ENCODE data around the gene KLHL11.
"Not testable (repeated sequence)": the region's sequence is repeated elsewhere in the genome, so short reads cannot be mapped to it uniquely, and the experiment has no call there.

The KLHL11 gene

GRCh38 chr17:41882756-41883155 lies 17.5 kb upstream of the KLHL11 start:
- no peak for DNase-seq

DNA sequence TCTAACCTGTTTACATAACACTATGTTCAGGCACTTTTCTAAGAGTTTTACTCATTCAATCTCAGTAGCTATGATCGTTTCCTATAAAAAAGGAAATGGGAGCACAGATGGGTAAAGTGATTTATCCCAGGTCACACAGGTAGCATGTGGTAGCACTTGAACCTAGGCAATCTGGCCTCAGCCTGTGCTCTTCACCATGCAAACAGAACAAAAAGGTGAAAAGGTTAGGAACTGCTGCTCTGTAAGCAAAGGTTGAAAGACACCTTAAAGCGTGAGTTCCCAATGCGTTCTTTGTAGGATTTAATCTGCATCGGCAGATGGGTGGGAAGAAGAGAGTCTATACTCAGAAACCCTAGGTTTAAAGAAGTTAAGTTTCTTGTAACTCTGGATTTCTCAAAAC lies 14.9 kb upstream of the KLHL11 start:
- no peak for DNase-seq

- not testable (repeated sequence) for DNase-seq
Observed at GRCh38 chr17:41874293-41874670, 9.1 kb upstream of the KLHL11 start.

- DNase-seq: no peak
Observed at GRCh38 chr17:41873559-41874292, 8.5 kb upstream of the KLHL11 start.

GRCh38 chr17:41871789-41872188 lies 6.6 kb upstream of the KLHL11 start:
- DNase-seq: no peak

DNA sequence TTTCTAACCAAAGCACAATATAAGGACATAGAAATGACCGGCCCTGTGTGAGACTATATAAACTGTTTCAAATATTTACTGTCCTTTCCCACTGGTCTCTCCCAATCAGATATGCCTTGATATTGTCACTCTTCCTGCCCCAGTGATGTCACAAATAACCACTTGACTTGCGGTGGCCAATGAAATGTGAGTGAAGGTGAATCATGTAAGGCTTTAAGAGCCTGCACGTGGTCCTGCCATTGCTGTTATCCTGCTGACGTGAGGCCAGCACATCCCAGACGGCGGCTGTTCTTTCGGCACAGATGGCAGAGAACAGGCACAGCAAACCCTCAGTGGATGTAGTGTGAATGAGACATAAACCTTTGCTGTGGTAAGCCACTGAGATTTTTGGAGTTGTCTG lies 5.4 kb upstream of the KLHL11 start:
- DNase-seq: no peak

- no peak for DNase-seq
Observed at GRCh38 chr17:41870097-41870496, 4.9 kb upstream of the KLHL11 start.

GRCh38 chr17:41869426-41869825 lies 4.2 kb upstream of the KLHL11 start:
- DNase-seq: no peak

- no peak for DNase-seq
Observed at GRCh38 chr17:41868568-41868967, 3.3 kb upstream of the KLHL11 start.

- DNase-seq: no peak
Observed at GRCh38 chr17:41865596-41865893, 322 bp upstream of the KLHL11 start.

DNA sequence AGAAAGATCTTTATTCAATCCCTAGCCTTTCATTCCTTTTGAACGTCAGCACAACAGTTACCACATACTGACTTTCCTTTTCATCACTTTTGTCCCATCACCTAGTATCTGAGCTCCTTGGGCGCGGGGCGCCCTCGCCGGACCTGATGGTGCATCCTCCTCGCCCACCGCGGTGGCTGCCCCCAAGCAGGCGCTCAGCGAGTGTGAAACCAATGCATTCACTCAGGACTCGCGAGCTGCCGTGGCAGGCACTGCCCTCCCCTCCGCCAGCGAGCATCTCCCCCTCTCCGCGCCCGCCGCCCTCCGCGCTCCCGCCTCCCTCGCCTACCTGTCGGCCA lies 756 bp downstream of the KLHL11 start:
- peak; percentile 18 for DNase-seq

DNA sequence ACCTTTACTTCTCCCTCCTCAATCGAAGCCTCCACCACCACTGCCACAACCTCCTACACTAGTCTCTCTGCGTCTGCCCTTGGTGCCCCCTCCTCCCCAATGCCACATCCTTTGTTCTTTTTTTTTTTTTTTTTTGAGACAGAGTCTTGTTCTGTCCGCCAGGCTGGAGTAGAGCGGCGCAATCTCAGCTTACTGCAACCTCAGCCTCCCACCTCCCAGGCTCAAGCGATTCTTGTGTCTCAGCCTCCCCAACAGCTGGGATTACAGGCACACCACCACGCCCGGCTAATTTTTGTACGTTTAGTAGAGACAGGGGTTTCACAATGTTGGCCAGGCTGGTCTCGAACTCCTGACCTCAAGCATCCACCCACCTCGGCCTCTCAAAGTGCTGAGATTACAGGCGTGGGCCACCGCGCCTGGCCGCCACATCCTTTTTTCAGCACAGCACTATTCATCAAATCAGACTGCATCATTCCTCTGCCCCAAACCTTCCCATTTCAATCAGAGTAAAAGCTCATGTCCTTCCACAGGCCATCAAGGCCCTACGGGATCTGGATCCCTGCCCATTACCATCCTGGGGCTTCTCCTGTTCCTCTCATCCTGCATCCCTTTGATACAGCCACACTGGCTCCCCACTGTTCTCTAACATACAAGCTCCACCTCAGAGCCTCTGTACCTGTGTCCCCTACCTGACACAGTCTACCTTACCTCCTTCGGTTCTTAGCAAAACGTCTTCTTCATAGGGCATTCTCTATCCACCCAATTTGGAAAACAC lies 2.0 kb downstream of the KLHL11 start:
- no peak for DNase-seq

GRCh38 chr17:41860254-41860931 lies 4.8 kb downstream of the KLHL11 start:
- DNase-seq: no peak

- not testable (repeated sequence) for DNase-seq
Observed at GRCh38 chr17:41851382-41851781, 13.8 kb downstream of the KLHL11 start.

- DNase-seq: no peak
Observed at GRCh38 chr17:41849251-41849990, 15.8 kb downstream of the KLHL11 start.

GRCh38 chr17:41848788-41849187 lies 16.4 kb downstream of the KLHL11 start:
- DNase-seq: no peak

DNA sequence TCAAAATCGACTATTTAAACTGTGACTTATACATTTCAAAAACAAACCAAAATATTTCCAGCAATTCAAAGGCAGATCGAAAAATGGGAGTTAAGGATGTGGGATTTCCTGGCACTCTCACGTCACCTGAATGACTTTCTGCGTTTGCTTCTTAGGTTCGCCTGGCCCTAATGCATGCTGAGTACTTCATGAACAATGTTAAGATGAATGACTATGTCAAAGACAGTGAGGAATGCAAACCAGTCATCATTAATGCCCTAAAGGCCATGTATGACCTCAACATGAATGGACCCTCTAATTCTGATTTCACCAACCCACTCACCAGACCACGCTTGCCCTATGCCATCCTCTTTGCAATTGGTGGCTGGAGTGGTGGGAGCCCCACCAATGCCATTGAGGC lies 20.3 kb downstream of the KLHL11 start:
- no peak for DNase-seq

DNA sequence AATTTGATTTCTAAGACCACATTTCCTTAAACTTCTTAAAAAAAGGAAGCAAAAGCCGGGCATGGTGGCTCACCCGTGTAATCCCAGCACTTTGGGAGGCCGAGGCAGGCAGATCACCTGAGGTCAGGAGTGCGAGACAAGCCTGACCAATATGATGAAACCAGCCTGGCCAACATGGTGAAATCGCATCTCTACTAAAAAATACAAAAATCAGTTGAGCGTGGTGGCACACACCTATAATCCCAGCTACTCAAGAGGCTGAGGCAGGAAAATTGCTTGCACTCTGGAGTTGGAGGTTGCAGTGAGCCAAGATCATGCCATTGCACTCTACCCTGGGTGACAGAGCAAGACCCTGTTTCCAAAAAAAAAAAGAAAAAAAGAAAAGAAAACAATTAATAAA lies 24.4 kb downstream of the KLHL11 start:
- not testable (repeated sequence) for DNase-seq

GRCh38 chr17:41839448-41839847 lies 25.8 kb downstream of the KLHL11 start:
- not testable (repeated sequence) for DNase-seq

DNA sequence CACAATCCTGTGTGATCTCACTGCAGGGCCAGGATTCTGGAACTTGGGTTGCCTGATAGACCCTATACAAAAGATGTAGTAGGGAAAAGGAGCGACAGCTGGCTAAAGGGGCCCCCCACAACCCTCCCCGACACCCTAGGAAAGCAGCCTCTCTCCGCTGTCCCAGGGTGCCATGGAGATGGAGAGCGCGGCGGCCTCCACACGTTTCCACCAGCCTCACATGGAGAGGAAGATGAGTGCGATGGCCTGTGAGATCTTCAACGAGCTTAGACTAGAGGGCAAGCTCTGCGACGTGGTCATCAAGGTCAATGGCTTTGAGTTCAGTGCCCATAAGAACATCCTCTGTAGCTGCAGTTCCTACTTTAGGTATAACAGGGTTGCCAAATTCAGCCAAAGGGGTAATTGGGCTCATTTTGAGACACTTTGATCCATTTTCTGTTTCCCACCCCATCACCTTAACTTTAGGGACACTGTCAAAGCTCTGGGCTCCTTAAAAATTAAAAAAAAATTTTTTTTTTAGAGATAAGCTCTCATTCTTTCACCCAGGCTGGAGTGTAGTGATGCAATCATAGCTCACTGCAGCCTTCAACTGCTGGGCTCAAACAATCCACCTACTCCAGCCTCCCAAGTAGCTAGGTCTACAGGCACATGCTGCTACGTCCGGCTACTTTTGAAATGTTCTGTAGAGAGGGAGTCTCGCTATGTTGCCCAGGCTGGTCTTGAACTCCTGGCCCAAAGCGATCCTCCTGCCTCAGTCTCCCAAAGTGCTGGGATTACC lies 27.3 kb downstream of the KLHL11 start, which contains the start of gene KLHL10:
Gene KLHL10 (plus strand): TSS at position 65 of the 778 bp plus-strand sequence. CDS start 108 bp downstream, at position 173.
- DNase-seq: no peak

DNA sequence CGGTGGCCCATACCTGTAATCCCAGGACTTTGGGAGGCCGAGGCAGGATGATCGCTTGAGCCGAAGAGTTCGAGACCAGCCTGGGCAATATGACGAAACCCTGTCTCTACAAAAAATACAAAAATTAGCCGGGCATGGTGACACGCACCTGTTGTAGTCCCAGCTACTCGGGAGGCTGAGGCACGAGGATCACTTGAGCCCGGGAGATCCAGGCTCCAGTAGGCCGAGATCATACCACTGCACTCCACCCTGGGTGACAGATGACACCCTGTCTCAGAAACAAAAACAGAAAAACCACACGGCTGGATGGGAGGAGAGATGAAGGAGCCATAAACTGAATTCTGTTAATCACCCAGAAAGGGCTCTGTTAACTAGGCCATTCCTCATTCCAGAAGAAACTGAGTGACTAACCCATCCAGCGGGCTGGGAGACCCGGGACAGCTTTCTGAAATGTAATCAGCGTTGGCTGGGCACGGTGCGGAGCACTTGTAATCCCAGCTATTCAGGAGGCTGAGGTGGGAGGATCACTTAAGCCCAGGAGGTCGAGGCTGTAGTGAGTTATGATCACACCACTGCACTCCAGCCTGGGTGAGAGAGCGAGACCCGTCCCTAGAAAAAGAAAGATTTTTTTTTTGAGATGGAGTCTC lies 28.6 kb downstream of the KLHL11 start:
- DNase-seq: no peak

Measured in suppressor macrophage treated with lipopolysaccharide for 4 hours (primary cell).